Activated T-helper 1 cell treated with Interleukin-2 at 50 U/mL for 16 hours (primary cell): ENCODE results near the gene RABEPK.
"Not testable (repeated sequence)": the region's sequence is repeated elsewhere in the genome, so short reads cannot be mapped to it uniquely, and the experiment has no call there.

Experiments used
- DNase-seq: peaks from one replicate; pipeline ENCODE4 v3.0.0-alpha.2; 2020; ENCODE audit warnings: low read depth

Gene RABEPK

DNA sequence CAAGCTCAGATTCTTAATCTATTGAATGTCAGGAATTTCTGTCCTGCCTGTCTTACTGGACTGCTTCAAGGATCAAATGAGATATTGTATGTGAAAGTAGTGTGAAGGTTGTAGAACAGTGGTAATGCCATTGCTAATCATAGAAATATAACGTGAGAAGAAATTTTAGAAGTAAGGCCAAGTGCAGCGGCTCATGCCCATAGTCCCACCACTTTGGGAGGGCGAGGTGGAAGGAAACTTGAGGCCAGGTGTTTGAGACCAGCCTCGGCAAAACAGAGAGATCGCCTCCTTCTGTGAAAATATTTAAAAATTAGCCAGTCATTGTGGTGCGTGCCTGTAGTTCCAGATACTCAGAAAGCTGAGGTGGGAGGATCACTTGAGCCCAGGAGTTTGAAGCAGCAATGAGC is 45.9 kb downstream of the RABEPK start:
- DNase-seq, result no peak

- no peak for DNase-seq
Measured at GRCh38 chr9:125254231-125254630, 53.9 kb downstream of the RABEPK start.

GRCh38 chr9:125255781-125256391 is 55.5 kb downstream of the RABEPK start:
- DNase-seq, result no peak

GRCh38 chr9:125258160-125258785 is 57.9 kb downstream of the RABEPK start:
- DNase-seq, result no peak

DNA sequence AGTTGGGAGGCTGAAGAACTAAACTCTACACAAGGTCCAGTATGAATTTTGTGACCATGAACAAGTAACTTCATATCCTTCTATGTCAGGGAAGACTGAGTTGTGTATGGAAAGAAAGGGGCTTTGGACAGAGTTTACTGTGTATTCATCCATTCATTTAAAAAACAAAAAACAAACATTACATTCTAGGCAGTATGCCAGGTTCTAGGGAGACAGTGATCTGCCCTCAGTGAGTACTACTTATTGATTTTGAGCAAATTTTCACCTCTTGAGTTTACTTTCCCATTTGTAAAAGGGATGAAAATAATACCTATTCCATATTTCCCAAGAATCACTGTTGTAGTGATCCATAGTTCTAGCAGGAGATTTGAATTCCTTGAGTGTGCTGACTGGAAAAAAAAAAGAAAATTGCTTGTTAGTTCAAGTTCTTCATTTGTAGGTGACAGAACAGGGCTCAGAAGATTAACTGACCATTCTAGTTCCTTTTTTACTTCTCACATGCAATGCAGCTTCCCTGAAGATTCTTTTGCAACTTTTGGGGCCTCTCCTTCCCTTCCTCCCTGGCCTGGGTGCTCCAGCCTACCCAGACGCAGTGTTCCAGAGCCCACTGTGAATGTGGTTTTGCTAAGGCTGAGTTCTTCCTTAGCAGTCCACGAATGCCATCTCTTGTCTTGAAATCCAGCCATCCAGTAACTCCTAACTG is 58.6 kb downstream of the RABEPK start:
- no peak for DNase-seq

DNA sequence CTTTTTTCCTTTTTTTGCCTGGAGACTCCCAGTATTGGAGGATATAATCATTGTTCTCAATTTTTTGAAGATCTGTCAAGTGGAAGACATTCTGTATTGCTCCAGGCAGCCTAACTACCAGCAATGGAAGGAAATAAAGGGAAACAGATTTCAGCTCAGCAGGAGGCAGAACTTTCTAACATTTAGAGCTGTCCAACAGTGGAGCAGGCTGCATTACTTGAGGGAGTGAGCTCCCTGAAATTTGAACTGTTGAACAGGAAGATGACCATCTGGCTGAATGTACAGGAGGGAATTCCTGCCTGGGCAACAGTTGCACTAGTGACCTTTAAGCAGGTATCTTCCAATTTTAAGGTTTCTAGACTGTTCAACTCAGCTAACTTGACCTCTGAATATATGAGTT is 60.2 kb downstream of the RABEPK start:
- no peak for DNase-seq

GRCh38 chr9:125261501-125262293 is 61.4 kb downstream of the RABEPK start, which contains the start of gene GAPVD1:
GAPVD1 (plus strand) TSS chr9:125261826; CDS start chr9:125298922, 37,096 bp downstream.
- peak; percentile 85 for DNase-seq

DNA sequence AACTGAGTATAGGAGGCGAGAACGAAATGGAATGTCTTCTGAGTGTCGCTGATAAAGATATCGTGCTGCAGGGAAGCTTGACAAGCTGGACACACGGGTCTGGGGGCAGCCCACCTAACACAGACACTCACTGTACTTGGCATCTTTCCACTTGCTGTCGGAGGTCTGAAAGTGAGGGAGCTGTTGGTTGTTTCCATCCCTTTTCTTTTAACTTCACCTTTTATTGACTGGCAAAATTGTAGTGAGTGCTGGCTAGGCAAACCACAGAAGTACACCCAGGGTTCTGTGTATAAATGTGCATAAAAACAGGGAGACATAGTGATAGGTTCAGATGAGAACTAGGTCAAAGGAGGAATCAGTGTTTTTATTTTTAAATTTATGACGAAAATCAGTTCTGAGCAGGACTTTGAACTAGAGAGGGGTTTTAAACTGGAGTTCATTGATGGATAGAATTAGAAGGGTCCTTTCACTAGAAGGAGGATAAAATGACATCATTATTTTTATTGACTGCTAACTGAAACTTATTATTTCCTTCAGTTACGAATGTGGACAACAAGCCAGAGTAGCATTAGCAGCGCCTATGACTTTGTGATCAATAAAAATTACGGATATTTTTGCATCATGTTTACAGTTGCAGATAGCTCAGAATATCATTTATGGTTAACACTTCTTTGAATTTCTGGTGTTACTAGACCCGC is 62.1 kb downstream of the RABEPK start:
- no peak for DNase-seq

GRCh38 chr9:125264068-125264467 is 63.7 kb downstream of the RABEPK start:
- not testable (repeated sequence) for DNase-seq

- no peak for DNase-seq
Measured at GRCh38 chr9:125268394-125269013, 68.2 kb downstream of the RABEPK start.

GRCh38 chr9:125269014-125269397 is 68.7 kb downstream of the RABEPK start:
- no peak for DNase-seq

- no peak for DNase-seq
Measured at GRCh38 chr9:125271081-125271480, 70.7 kb downstream of the RABEPK start.

DNA sequence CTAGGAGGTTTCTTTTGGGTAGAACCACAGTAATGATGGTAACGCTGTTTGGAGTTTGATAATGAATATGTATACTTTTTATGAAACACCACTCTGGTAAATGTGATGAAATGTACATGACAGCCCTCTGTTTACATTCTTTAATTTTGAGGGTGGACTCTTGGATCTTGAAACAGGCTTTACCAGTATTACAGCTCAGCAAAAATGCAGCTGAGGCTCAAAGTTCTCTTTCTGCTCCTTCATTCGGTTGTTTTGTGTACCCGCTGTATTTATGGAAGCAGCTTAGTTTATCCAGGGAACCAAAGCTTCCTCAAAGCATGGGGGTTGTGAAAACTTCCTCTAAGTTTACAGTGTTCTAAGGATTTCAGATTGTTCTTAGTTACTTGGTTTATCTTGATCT is 72.4 kb downstream of the RABEPK start:
- no peak for DNase-seq

- DNase-seq, result no peak
Measured at GRCh38 chr9:125276771-125277170, 76.4 kb downstream of the RABEPK start.

DNA sequence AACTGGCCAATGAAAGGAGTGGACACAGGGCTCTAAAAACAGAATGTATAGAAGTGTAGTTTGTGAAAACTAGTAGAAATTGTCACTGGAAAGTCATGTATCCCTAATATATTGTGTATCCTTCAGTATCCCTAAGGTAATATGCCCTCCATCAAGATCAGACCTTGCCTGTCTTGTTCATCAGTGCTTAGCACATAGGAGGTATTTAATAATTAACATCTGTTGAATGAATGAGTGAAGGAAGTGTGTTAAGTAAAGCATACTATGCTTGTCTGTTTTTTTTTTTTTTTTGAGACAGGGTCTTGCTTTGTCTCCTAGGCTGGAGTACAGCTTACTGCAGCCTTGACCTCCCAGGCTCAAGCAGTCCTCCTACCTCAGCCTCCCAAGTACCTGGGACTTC is 77.1 kb downstream of the RABEPK start:
- no peak for DNase-seq

GRCh38 chr9:125280945-125281344 is 80.6 kb downstream of the RABEPK start:
- no peak for DNase-seq
